GM06990 (cell line): Measurements from ENCODE around the gene AHCYL2.

Source experiments
- DNase-seq: peaks from one replicate; pipeline ENCODE4 v3.0.0-alpha.2; 2011; ENCODE audit not compliant: insufficient read length; ENCODE audit errors: extremely low read depth
- H3K27me3 ChIP-seq: replicated peaks from 2 replicates; pipeline ENCODE4 v1.6.0; 2011; ENCODE audit warnings: low read length; ENCODE audit not compliant: control insufficient read depth, insufficient read depth
- H3K36me3 ChIP-seq: 2 replicates; pipeline ENCODE4 v1.5.1; 2011; ENCODE audit warnings: low read length; ENCODE audit not compliant: control insufficient read depth, insufficient read depth
- H3K4me3 ChIP-seq: replicated peaks from 2 replicates; pipeline ENCODE4 v1.5.1; 2011; ENCODE audit warnings: low read depth, mild to moderate bottlenecking, control low read depth, low read length
- TF ChIP-seq, protein P1 (sequence below): IDR thresholded peaks from 2 replicates; pipeline ENCODE4 v1.5.1; 2011; ENCODE audit warnings: low read length, control low read depth, mild to moderate bottlenecking, inconsistent platforms; ENCODE audit not compliant: insufficient read depth, poor library complexity, severe bottlenecking

The AHCYL2 gene

DNA sequence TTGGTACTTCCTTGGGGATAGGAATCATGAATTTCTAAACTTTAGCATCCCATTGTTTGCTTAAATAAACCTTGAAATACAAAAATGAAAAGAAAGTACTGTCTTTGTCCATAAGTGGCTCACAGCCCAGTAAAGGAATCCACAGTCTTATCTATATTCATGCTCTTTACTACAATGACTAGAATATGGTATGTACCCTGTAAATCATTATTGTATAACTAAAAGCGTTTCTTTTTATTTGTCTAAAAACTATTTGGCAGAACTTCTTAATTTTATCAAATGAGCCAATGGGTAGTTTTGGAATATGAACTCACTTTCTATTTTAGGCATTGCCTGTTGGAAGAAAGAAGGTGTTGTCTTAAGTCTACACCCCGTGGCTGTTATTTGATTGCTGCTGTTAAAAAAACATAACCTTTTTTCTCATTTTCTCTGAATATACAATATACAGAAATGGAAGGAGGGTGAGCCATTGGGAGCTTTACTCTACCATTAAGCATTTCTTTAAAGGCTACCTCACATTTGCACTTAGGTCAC is 197.0 kb downstream of the AHCYL2 start:
- Histone ChIP-seq H3K4me3 (no peak overlapping the region), H3K27me3 (no peaks in the 10 kb centered on the region), H3K36me3 (no peaks in the 10 kb centered on the region; the same call in 1 of the 2 replicates)
- no peak for DNase-seq
- TF ChIP-seq, protein P1, sequence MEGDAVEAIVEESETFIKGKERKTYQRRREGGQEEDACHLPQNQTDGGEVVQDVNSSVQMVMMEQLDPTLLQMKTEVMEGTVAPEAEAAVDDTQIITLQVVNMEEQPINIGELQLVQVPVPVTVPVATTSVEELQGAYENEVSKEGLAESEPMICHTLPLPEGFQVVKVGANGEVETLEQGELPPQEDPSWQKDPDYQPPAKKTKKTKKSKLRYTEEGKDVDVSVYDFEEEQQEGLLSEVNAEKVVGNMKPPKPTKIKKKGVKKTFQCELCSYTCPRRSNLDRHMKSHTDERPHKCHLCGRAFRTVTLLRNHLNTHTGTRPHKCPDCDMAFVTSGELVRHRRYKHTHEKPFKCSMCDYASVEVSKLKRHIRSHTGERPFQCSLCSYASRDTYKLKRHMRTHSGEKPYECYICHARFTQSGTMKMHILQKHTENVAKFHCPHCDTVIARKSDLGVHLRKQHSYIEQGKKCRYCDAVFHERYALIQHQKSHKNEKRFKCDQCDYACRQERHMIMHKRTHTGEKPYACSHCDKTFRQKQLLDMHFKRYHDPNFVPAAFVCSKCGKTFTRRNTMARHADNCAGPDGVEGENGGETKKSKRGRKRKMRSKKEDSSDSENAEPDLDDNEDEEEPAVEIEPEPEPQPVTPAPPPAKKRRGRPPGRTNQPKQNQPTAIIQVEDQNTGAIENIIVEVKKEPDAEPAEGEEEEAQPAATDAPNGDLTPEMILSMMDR, result no peak

DNA sequence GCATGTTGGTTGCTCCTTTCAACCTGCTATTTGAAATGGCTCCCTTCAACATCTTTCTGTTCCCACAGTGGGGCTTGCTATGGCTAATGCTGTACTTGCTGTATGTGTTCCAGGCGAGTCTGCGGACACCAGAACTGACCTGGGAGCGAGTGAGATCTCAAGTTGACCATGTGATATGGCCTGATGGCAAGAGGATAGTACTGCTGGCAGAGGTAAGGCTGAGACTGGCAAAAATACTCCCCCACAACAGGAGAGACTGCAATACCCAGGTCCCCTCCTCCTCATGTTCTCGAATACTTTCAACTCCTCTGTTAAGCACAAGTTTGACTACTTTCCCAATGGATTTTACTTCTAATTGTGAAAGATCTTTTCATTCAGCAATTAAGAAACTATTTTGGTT is 197.9 kb downstream of the AHCYL2 start:
- DNase-seq, result no peak
- Histone ChIP-seq H3K36me3 (no peaks in the 10 kb centered on the region; the same call in 1 of the 2 replicates), H3K4me3 (no peak overlapping the region), H3K27me3 (no peaks in the 10 kb centered on the region)
- TF ChIP-seq, protein P1, result no peak

DNA sequence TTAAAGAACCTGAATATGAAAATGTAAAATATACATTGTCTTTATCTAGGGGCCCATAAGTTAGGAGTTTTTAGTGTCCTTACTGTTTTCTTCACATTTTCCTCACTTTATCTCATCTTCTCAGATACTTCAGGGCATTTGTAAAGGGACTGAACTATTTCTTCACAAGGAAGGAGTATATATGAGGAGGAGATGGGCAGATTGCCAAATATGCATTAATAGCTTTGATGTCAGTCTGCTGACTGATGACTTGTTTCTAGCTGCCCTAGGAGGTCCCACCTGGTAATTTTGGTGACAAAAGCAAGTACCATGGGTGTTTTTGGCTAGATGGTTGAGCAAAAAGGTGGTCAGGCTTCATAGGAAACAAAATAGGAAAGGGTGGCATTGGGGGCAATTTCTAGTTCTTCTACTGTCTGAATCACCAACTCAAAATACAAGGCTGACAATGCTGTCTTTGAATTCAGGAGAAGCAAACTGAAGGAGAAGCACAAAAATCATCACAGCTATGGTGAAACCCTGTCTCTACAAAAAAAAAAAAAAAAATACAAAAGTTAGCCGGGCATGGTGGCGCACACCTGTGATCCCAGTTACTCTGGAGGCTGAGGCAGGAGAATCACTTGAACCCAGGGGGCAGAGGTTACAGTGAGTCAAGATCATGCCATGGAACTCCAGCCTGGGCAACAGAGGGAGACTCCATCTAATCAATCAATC is 199.0 kb downstream of the AHCYL2 start:
- no peak overlapping the region for H3K4me3 ChIP-seq
- H3K27me3 ChIP-seq, result no peaks in the 10 kb centered on the region
- no peaks in the 10 kb centered on the region; the same call in 1 of the 2 replicates for H3K36me3 ChIP-seq
- TF ChIP-seq, protein P1, result no peak
- no peak for DNase-seq

DNA sequence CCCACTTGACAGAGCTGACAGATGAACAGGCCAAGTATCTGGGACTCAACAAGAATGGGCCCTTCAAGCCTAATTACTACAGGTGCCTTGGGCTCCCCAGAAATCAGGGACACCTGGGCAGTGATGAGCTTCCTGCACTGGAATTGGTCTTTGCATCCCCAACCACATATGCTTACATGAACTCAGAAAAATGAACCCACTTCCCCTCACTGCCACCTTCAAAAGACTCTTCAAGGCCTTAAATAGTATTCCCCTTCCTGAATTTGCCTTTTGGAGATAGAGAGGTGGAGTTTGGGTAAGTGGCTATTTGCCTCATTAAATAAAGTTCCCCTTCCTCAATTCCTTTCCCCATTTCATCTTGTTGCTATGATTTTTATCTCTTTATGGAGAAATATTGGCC is 201.7 kb downstream of the AHCYL2 start:
- TF ChIP-seq, protein P1, result no peak
- H3K27me3 ChIP-seq, result no peaks in the 10 kb centered on the region
- no peaks in the 10 kb centered on the region; the same call in 1 of the 2 replicates for H3K36me3 ChIP-seq
- DNase-seq, result no peak
- no peak overlapping the region for H3K4me3 ChIP-seq

DNA sequence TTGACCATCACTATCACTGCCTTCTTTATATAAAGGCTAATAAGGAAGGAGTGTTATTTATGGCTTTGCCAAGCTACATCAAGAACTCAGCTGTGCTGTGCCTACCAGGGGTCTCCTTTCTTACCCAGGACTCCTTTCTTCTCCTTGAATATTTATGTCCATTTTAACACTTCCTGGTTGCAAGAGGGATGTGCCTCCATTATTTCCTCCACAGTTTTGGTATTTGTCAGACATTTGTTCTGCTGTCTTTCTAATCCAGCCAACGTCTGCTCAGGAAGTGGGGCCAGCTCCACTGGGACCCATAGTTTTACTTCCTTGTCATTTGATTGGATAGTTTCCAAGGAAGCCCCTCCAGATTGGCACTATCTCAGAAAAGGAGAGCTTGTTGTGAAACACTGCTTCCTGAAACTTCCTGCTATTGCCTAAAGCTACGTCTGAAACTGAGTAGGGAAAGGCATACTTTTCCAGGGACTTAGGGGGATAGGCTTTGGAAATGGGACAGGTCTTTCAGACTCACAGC is 202.8 kb downstream of the AHCYL2 start:
- TF ChIP-seq, protein P1, result no peak
- no peak for DNase-seq

More for the DNA sequence above, 202.8 kb downstream of the AHCYL2 start:
- no peaks in the 10 kb centered on the region; the same call in 1 of the 2 replicates for H3K36me3 ChIP-seq
- no peaks in the 10 kb centered on the region for H3K27me3 ChIP-seq
- no peak overlapping the region for H3K4me3 ChIP-seq
